Measurements from ENCODE around the gene LRRC18.

LRRC18 gene

DNA sequence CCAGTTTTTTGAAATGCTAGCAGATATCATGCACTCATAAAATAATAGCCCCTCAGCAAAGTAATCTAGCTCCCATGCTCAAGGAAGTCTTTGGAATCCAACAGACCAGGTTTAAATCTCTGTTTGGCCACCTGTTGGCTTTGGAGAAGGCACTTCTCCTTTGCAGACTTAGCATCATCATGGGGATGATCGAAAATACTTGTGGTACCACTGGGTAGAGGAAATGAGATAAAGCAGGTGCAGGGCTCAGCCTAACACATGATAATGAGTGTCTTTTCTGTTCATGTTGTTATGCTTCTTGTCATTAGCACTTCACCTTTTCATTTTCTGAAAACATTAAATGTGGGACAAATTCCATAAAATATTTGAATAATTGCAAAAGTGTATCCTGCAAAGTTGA is 67.4 kb downstream of the LRRC18 start:
- no peak for DNase-seq
